ENCODE results near the gene MYL2. TPM values are rescaled to one million over a fixed set of nuclear protein-coding genes. Genes with fewer than 3 reads are reported as not detected.

The MYL2 gene, protein sequence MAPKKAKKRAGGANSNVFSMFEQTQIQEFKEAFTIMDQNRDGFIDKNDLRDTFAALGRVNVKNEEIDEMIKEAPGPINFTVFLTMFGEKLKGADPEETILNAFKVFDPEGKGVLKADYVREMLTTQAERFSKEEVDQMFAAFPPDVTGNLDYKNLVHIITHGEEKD
- not detected in 2 replicates for total RNA-seq

DNA sequence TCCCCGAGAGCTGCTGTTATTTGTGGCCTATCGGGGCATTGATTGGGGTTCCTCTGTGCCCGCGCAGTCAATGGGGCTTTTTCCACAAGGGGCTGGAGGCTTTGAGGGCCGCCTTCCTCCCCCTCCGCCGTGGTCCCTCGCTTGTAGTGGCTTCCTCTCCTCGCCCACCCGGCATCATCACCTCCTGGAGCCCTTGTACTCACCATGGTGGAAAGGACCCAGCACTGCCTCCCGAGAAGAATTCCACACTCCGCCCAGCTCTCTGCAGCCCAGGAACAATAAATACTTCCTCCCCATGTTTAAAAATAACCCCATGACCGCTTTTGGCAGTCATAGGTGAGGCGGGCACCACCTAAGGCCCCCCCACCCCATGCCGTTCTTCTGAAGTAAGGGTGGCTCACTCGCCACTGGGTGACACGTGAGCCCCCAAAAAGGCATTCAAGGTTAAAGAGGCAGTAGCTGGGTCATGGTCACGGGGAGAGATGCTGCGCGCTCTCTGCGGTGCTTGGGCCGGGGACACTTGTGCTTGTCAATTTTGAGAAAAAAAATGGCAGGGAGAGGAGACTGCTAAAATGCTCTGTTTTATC is at the start of gene MYL2:
TSS of gene MYL2 (minus strand) at position 256 of the 587 bp plus-strand sequence. CDS start at position 206, 50 bp downstream.

Other genes starting within 250 kb of the MYL2 start
- 1.3 and 2.2 TPM in 2 replicates for gene HVCN1, start 231.5 kb downstream of the MYL2 start, total RNA-seq
- 72.7 and 92.8 TPM in 2 replicates for gene PPP1CC, start 177.7 kb downstream of the MYL2 start, total RNA-seq
- gene CCDC63, start 73.6 kb downstream of the MYL2 start, total RNA-seq: not detected in 2 replicates
- not detected in 2 replicates for gene CUX2, start 113.6 kb upstream of the MYL2 start, total RNA-seq